Measurements from ENCODE around the gene NPAT.

GRCh38 chr11:108128772-108129171, 93.7 kb downstream of the NPAT start:
- TF ChIP-seq, protein P1, sequence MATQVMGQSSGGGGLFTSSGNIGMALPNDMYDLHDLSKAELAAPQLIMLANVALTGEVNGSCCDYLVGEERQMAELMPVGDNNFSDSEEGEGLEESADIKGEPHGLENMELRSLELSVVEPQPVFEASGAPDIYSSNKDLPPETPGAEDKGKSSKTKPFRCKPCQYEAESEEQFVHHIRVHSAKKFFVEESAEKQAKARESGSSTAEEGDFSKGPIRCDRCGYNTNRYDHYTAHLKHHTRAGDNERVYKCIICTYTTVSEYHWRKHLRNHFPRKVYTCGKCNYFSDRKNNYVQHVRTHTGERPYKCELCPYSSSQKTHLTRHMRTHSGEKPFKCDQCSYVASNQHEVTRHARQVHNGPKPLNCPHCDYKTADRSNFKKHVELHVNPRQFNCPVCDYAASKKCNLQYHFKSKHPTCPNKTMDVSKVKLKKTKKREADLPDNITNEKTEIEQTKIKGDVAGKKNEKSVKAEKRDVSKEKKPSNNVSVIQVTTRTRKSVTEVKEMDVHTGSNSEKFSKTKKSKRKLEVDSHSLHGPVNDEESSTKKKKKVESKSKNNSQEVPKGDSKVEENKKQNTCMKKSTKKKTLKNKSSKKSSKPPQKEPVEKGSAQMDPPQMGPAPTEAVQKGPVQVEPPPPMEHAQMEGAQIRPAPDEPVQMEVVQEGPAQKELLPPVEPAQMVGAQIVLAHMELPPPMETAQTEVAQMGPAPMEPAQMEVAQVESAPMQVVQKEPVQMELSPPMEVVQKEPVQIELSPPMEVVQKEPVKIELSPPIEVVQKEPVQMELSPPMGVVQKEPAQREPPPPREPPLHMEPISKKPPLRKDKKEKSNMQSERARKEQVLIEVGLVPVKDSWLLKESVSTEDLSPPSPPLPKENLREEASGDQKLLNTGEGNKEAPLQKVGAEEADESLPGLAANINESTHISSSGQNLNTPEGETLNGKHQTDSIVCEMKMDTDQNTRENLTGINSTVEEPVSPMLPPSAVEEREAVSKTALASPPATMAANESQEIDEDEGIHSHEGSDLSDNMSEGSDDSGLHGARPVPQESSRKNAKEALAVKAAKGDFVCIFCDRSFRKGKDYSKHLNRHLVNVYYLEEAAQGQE (IDR thresholded peaks at IDR 0.05; ENCODE audit: borderline replicate concordance): no peak
- TF ChIP-seq, protein P1 (CRISPR knock-in tag; IDR thresholded peaks at IDR 0.05; ENCODE audit: low read depth): no peak
- TF ChIP-seq TEAD4 (IDR thresholded peaks at IDR 0.05; ENCODE audit: low read length) (no peak), TEAD4 (CRISPR knock-in tag; IDR thresholded peaks at IDR 0.05; ENCODE audit: borderline replicate concordance) (no peak), GATAD2A (IDR thresholded peaks at IDR 0.05) (no peak), CBFB (CRISPR knock-in tag; IDR thresholded peaks at IDR 0.05) (no peak), ZNF165 (CRISPR knock-in tag; IDR thresholded peaks at IDR 0.05; ENCODE audit: borderline replicate concordance) (no peak), PHTF2 (CRISPR knock-in tag; IDR thresholded peaks at IDR 0.05) (no peak), ELF4 (CRISPR knock-in tag; IDR thresholded peaks at IDR 0.05) (no peak), SMARCA4 (IDR thresholded peaks at IDR 0.05) (no peak), POLR2A (conservative IDR thresholded peaks at IDR 0.05) (no peak)
- TF ChIP-seq, protein P2, sequence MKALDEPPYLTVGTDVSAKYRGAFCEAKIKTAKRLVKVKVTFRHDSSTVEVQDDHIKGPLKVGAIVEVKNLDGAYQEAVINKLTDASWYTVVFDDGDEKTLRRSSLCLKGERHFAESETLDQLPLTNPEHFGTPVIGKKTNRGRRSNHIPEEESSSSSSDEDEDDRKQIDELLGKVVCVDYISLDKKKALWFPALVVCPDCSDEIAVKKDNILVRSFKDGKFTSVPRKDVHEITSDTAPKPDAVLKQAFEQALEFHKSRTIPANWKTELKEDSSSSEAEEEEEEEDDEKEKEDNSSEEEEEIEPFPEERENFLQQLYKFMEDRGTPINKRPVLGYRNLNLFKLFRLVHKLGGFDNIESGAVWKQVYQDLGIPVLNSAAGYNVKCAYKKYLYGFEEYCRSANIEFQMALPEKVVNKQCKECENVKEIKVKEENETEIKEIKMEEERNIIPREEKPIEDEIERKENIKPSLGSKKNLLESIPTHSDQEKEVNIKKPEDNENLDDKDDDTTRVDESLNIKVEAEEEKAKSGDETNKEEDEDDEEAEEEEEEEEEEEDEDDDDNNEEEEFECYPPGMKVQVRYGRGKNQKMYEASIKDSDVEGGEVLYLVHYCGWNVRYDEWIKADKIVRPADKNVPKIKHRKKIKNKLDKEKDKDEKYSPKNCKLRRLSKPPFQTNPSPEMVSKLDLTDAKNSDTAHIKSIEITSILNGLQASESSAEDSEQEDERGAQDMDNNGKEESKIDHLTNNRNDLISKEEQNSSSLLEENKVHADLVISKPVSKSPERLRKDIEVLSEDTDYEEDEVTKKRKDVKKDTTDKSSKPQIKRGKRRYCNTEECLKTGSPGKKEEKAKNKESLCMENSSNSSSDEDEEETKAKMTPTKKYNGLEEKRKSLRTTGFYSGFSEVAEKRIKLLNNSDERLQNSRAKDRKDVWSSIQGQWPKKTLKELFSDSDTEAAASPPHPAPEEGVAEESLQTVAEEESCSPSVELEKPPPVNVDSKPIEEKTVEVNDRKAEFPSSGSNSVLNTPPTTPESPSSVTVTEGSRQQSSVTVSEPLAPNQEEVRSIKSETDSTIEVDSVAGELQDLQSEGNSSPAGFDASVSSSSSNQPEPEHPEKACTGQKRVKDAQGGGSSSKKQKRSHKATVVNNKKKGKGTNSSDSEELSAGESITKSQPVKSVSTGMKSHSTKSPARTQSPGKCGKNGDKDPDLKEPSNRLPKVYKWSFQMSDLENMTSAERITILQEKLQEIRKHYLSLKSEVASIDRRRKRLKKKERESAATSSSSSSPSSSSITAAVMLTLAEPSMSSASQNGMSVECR (CRISPR knock-in tag; IDR thresholded peaks at IDR 0.05): no peak

Data from K562 (cell line).